ENCODE data around the gene UBALD1.

The UBALD1 gene

DNA sequence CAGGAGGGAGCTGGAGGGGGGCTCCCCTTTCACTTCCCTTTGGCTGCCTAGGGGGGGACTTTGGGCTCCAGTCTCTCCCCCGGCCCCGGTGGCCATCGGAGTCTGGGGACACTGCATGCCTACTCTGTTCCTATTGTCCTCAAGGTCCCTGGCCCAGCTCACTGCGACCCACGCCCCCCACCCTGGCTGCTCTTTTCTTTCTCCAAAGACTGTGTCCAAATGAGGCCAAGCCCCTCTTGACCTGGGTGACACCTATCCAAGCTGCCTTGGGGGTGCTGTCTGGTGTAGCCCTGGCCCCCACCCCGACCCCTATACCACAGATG, 12.9 kb downstream of the UBALD1 start:
- Histone ChIP-seq H3K9ac (ENCODE audit: low read depth, low read length) (no peak overlapping the region), H3K36me3 (ENCODE audit: insufficient read depth, low read length) (no peaks in the 10 kb centered on the region), H3K9me3 (ENCODE audit: control insufficient read depth, insufficient read depth, low read length) (no peaks in the 10 kb centered on the region), H3K4me1 (ENCODE audit: insufficient read depth, low read length) (peaks cover 13% of the 10 kb centered on the region; the same call in 1 of the 2 replicates)

DNA sequence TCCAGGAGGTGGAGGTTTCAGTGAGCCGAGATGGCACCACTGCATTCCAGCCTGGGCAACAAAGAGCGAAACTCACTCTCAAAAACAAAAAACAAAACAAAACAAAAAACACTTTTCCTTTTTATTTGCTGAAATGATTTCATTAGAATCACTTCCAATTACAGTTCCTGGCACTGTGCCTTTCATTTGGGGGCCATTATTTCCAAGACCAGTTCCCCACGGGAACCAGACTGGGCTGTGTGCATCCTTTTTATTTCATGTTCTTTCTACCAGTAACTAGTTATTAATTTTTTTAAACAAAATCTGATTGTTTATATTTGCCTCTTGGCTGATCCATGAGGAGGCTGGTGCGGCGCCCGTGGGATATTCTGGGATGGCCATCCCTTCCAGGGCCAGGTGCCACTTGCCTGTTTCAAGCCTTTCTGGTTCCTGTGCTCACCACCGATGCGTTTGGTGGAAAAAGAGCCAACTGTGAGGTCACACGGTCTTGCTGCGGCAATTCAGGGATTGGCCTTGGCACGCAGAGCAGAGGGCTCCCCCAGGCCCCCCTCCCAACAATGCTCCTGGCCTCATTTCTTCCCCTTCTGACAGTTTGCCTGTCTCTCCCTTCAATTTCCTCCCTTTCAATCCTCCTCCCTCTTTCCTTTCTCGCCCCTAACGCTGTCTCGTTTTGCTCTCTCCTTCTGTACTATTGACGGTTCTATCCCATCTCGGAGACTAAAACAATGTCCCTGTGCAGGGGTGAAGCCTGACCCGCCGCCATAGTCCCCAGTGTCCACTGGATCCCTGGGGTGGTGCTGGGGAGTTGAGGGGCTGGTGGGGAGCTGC, 13.4 kb downstream of the UBALD1 start:
- no peak overlapping the region for H3K9ac ChIP-seq (ENCODE audit: low read depth, low read length)
- no peaks in the 10 kb centered on the region for H3K36me3 ChIP-seq (ENCODE audit: insufficient read depth, low read length)
- peaks cover 13% of the 10 kb centered on the region; the same call in 1 of the 2 replicates for H3K4me1 ChIP-seq (ENCODE audit: insufficient read depth, low read length)
- H3K9me3 ChIP-seq (ENCODE audit: control insufficient read depth, insufficient read depth, low read length): no peaks in the 10 kb centered on the region

DNA sequence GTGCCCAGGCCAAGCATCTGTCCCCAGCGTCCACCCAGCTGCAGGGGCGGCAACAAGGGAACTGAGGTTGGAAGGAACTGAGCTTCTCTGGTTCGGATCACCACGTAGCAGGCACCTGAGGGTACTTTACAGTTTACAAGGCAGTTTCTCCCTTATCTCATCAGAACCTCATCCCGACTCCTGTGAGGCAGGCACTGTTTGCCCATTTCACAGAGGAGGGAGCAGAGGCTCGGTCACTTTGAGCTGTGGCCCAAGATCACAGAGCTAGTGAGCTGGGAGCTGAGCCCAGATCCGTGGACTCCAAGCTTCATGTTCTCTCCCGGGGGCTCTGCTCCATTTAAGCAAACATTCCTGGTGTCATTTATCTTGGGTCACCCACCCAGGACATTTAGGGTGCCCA, 15.1 kb downstream of the UBALD1 start:
- H3K36me3 ChIP-seq (ENCODE audit: insufficient read depth, low read length): no peaks in the 10 kb centered on the region
- H3K9ac ChIP-seq (ENCODE audit: low read depth, low read length): no peak overlapping the region
- H3K4me1 ChIP-seq (ENCODE audit: insufficient read depth, low read length): peaks cover 13% of the 10 kb centered on the region; the same call in 1 of the 2 replicates
- no peaks in the 10 kb centered on the region for H3K9me3 ChIP-seq (ENCODE audit: control insufficient read depth, insufficient read depth, low read length)

DNA sequence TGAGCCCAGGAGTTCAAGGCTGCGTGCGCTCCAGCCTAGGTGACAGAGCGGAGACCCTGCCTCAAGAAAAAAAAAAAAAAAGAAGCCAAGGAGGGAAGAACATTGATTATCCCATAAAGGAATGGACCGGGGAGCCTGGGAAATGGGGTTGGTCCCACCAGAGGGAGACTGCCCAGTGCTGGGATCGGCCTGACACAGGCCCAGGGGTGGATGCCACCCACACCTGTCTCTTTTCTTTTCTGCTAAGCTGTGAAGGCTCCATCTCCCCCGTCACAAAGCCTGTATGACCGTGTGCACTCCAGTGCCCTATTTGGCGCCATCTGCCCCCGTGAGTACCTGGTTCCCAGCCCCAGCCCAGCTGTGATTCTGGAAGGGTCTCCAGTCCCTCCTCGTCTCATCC, 15.7 kb downstream of the UBALD1 start:
- H3K36me3 ChIP-seq (ENCODE audit: insufficient read depth, low read length): no peaks in the 10 kb centered on the region
- no peak overlapping the region for H3K9ac ChIP-seq (ENCODE audit: low read depth, low read length)

DNA sequence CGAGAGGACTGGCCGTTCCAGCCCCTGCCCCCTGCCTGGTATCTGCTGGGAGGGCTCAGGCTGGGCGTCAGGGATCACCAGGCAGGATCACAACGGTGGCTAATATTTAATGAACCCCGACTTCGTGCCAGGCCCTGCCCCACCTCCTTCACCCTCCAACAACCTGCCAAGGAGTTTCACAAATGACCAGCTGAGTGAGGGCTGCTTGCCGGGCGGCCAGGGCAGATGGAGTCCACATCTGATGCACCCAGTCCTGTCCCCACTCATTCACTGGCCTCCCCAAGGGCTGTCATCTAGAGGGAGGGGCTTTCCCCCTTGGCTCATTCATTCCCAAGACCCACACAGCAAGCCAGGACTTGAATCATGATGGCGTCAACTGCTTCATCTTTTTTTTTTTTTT, 17.5 kb downstream of the UBALD1 start:
- no peak overlapping the region for H3K9ac ChIP-seq (ENCODE audit: low read depth, low read length)
- no peaks in the 10 kb centered on the region for H3K36me3 ChIP-seq (ENCODE audit: insufficient read depth, low read length)
- H3K9me3 ChIP-seq (ENCODE audit: control insufficient read depth, insufficient read depth, low read length): no peaks in the 10 kb centered on the region
- peaks cover 20% of the 10 kb centered on the region for H3K4me1 ChIP-seq (ENCODE audit: insufficient read depth, low read length)

More for the DNA sequence above, 15.7 kb downstream of the UBALD1 start:
- H3K9me3 ChIP-seq (ENCODE audit: control insufficient read depth, insufficient read depth, low read length): no peaks in the 10 kb centered on the region
- H3K4me1 ChIP-seq (ENCODE audit: insufficient read depth, low read length): peaks cover 13% of the 10 kb centered on the region; the same call in 1 of the 2 replicates

DNA sequence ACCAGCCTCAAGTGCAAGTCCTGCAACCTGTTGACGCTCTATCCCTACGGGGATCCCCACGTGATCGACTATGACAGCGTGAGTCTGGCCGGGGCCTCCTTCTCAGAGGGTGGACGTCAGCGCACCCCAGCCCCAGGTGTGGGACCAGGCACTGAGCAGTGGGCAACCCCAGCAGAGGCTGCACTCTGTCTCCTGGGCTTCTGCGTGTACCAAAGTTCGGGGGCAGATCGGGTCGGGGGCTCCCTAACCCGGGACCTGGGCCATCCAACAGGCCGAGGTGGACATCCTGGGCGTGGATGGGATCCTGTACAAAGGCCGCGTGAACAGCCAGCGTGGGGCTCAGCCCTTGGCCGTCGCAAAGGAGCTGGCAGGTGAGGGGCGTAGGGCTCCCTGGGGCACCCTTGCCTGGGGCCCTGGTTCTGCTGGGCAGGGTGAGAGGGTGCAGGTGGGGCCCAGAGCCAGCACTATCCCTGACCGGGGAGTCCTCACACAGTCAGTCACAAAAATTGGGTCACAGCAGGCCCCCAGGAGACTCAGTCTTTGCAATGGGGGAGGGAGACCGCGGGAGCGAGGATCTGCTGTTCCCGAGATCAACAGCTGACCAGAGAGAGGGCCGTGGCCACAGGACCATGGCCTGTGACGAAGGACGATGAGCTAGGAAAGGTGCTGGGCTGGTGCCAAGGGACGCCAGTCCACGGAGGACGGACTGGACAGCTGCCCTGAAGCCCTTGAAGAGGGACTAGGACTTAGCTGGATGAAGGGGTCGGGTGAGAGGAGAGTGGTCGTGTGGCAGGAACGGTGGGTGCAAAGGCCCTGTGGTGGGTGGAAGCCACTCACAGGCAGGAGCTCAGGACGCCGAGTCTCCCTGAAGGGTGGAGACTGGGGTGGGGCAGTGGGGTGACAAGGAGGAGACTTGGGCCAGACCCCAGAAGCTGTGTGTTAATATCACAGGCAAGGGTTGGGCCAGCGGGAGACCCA, 20.0 kb downstream of the UBALD1 start:
- Histone ChIP-seq H3K9me3 (ENCODE audit: control insufficient read depth, insufficient read depth, low read length) (no peaks in the 10 kb centered on the region), H3K36me3 (ENCODE audit: insufficient read depth, low read length) (no peaks in the 10 kb centered on the region), H3K9ac (ENCODE audit: low read depth, low read length) (no peak overlapping the region), H3K4me1 (ENCODE audit: insufficient read depth, low read length) (peaks cover 14% of the 10 kb centered on the region)

DNA sequence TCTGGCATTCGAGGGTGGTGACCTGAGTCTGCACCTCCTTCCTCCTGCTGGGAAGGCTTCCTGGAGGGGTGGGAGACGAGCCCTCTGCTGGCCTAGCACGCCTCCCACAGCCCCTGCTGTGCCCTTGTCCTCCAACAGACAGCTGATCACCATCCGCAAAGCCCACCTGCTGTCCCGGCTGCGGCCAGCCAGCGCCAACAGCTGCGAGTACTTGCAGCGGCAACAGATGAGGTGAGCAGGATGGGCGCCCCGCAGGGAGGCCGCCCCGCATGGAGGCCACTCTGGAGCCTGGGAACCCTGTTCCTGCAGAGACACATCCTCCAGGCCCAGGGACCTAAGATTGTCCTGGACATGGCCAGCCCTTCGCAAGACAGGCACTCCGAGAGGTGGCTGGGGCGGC, 21.6 kb downstream of the UBALD1 start:
- Histone ChIP-seq H3K9me3 (ENCODE audit: control insufficient read depth, insufficient read depth, low read length) (peaks cover 6% of the 10 kb centered on the region; the same call in 1 of the 2 replicates), H3K36me3 (ENCODE audit: insufficient read depth, low read length) (no peaks in the 10 kb centered on the region), H3K4me1 (ENCODE audit: insufficient read depth, low read length) (peaks cover 14% of the 10 kb centered on the region), H3K9ac (ENCODE audit: low read depth, low read length) (no peak overlapping the region)

DNA sequence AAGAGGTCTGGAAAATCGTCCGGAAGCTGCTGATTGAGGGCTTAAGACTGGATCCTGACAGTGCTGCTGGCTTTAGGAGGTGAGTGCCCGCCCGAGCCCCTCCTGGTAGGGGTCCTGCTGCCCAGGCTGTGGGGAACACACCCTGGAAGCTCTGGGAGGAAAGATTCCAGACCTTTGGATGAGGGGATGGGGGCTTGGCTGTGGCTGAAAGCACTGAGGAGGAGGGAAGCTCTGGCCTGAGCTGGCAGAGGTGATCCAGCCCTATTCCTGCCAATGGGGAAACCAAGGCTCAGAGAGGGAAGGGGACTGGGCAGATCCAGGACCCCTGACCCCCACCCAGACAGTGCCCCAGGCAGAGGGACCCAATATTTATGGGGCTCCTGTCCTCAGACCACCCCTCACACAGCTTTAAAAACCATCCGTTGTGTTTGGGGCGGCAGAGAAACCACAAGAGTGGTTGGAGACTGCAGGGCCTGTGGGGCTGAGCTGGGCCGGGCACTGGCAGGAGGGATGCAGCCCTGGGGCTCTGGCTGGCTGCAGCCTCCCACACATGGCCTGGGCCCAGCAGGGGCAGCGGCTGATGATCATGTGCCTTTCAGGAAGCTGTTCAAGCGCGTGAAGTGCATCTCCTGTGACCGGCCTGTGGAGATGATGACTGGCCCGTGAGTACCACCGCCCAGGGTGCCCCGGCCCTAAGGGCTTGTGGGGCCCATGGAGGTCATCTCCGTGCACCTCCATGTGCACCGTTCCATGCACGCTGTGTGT, 22.8 kb downstream of the UBALD1 start:
- Histone ChIP-seq H3K4me1 (ENCODE audit: insufficient read depth, low read length) (peaks cover 14% of the 10 kb centered on the region), H3K9ac (ENCODE audit: low read depth, low read length) (no peak overlapping the region), H3K36me3 (ENCODE audit: insufficient read depth, low read length) (no peaks in the 10 kb centered on the region), H3K9me3 (ENCODE audit: control insufficient read depth, insufficient read depth, low read length) (peaks cover 6% of the 10 kb centered on the region; the same call in 1 of the 2 replicates)

DNA sequence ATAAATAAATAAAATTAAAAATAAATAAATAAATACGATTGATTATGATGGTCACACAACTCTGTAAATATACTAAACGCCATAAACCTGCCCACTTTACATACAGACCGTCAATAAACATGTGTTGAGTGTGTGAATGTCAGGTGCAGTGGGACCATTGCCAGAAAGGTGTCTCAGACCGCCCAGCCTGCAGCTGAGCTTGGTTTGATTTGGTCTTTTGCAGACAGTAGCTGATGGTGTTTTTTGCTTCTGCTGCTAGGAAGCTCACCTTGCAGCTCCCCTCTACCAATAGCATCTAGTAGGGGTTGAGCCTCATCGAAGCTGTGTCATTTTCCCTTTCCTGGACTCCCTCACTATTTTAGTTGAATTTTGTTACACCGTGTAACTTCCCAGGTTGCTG, 23.5 kb downstream of the UBALD1 start:
- H3K36me3 ChIP-seq (ENCODE audit: insufficient read depth, low read length): no peaks in the 10 kb centered on the region
- no peak overlapping the region for H3K9ac ChIP-seq (ENCODE audit: low read depth, low read length)
- peaks cover 6% of the 10 kb centered on the region; the same call in 1 of the 2 replicates for H3K9me3 ChIP-seq (ENCODE audit: control insufficient read depth, insufficient read depth, low read length)
- H3K4me1 ChIP-seq (ENCODE audit: insufficient read depth, low read length): peaks cover 14% of the 10 kb centered on the region

DNA sequence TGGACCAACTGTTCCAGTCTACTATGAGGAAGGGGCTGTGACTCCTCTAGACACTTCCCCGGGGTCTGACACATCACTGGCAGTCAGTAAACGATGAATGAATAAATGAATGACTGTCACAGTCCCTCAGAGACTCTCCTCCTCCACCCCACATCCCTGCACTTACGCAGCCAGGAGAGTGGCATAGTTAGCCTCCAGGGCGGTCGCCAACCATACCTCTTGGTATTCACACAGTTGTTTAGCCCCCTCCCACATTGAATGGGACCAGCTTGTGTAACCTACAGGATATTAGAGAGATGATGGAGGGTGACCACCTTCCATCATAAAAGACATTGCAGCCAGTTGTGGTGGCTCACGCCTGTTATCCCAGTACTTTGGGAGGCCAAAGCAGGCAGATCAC, 25.7 kb downstream of the UBALD1 start:
- H3K4me1 ChIP-seq (ENCODE audit: insufficient read depth, low read length): peaks cover 17% of the 10 kb centered on the region
- H3K36me3 ChIP-seq (ENCODE audit: insufficient read depth, low read length): no peaks in the 10 kb centered on the region
- no peak overlapping the region for H3K9ac ChIP-seq (ENCODE audit: low read depth, low read length)
- H3K9me3 ChIP-seq (ENCODE audit: control insufficient read depth, insufficient read depth, low read length): peaks cover 6% of the 10 kb centered on the region; the same call in 1 of the 2 replicates

DNA sequence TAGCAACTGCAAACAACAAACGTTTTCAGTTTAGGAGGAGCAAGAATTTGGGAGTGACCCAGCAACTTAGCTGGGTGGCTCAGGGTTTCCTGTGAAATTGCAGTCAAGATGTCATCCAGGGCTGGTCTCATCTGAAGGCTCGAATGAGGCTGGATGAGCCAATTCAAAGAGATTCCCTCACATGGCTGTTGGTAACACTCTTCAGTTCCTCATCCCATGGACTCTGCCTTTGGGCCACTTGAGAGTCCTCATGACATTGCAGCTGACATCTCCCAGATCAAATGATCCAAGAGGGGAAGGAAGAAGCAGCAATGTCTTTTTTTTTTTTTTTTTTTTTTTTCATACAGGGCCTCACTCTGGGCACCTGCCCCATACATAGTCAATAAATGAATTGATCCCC, 26.3 kb downstream of the UBALD1 start:
- H3K36me3 ChIP-seq (ENCODE audit: insufficient read depth, low read length): no peaks in the 10 kb centered on the region
- no peak overlapping the region for H3K9ac ChIP-seq (ENCODE audit: low read depth, low read length)
- H3K9me3 ChIP-seq (ENCODE audit: control insufficient read depth, insufficient read depth, low read length): peaks cover 6% of the 10 kb centered on the region; the same call in 1 of the 2 replicates
- peaks cover 14% of the 10 kb centered on the region for H3K4me1 ChIP-seq (ENCODE audit: insufficient read depth, low read length)

DNA sequence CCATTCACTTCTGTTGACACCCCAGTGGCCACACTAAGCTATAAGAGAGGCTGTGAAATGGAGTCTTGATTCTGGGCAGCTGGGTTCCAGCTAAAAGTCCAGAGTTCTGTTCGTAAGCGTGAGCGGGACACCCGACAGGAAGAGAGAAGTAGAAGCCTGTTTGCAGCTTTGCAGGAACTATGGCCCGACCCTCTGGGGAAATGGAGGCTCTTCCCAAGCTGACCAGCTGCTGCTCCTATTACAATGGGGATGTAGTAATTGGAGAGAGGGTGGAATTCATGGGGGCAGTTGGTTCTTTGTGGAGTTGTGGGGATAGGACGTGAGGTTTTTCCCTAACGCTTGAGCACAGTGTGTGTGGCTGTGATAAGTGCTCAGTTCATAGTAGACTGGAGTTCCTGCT, 28.4 kb downstream of the UBALD1 start:
- H3K36me3 ChIP-seq (ENCODE audit: insufficient read depth, low read length): no peaks in the 10 kb centered on the region
- peaks cover 3% of the 10 kb centered on the region; the same call in 1 of the 2 replicates for H3K4me1 ChIP-seq (ENCODE audit: insufficient read depth, low read length)
- no peak overlapping the region for H3K9ac ChIP-seq (ENCODE audit: low read depth, low read length)
- H3K9me3 ChIP-seq (ENCODE audit: control insufficient read depth, insufficient read depth, low read length): peaks cover 6% of the 10 kb centered on the region; the same call in 1 of the 2 replicates

DNA sequence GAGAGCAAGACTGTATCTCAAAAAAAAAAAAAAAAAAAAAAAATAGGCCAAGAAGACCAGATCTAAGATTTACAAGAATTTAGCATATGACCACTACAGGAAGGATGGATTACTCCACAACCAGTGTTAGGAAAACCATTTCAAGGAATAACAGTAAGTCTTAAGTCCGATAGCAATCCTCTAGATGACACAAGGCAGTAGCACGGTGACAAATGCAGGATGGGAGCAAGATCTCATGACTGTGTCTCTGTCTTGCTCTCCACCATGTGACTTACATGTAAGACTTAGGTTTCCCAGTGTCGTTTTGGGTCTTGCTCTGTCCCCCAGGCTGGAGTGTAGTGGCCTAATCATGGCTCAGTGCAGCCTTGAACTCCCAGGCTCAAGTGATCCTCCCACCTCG, 30.8 kb downstream of the UBALD1 start:
- no peaks in the 10 kb centered on the region for H3K36me3 ChIP-seq (ENCODE audit: insufficient read depth, low read length)
- H3K9ac ChIP-seq (ENCODE audit: low read depth, low read length): no peak overlapping the region
- peaks cover 3% of the 10 kb centered on the region; the same call in 1 of the 2 replicates for H3K9me3 ChIP-seq (ENCODE audit: control insufficient read depth, insufficient read depth, low read length)
- peaks cover 3% of the 10 kb centered on the region; the same call in 1 of the 2 replicates for H3K4me1 ChIP-seq (ENCODE audit: insufficient read depth, low read length)

DNA sequence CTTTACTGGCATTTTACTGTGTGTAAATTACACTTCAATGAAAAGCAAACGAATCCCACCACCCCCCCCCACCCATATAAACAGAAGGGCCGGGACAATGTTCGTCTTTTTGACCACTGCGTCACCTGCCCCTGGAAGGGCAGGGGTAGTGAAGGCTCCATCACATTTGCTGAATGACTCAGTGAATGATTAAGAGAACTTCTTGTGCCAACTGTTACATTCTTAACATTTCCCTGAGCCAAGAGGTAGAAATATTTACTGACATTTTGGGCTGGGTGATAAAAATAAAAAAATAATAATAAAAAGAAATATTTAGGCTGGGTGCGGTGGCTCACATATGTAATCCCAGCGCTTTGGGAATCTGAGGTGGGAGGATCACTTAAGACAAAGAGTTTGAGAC, 34.4 kb downstream of the UBALD1 start:
- no peaks in the 10 kb centered on the region for H3K36me3 ChIP-seq (ENCODE audit: insufficient read depth, low read length)
- H3K9me3 ChIP-seq (ENCODE audit: control insufficient read depth, insufficient read depth, low read length): no peaks in the 10 kb centered on the region
- no peak overlapping the region for H3K9ac ChIP-seq (ENCODE audit: low read depth, low read length)
- peaks cover 3% of the 10 kb centered on the region; the same call in 1 of the 2 replicates for H3K4me1 ChIP-seq (ENCODE audit: insufficient read depth, low read length)

Measured in ES-I3 (cell line).